Measurements from ENCODE around the gene TMEM150A.
"Not testable (repeated sequence)": the region's sequence is repeated elsewhere in the genome, so short reads cannot be mapped to it uniquely, and the experiment has no call there.

DNA sequence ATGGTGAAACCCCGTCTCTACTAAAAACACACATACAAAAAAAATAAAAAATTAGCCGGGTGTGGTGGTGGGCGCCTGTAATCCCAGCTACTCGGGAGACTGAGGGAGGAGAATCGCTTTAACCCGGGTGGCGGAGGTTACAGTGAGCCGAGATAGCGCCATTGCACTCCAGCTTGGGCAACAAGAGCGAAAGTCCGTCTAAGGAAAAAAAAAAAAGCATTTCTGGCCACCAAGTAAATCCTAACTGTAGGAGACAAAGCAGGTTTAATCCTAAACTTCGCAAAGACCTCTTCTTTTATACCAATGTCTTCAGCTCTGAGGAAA is 42.1 kb downstream of the TMEM150A start:
- not testable (repeated sequence) for TF ChIP-seq CTCF (IDR thresholded peaks at IDR 0.05); ZFX (IDR thresholded peaks at IDR 0.05; ENCODE audit: borderline replicate concordance)
